ENCODE measurements around the gene PDHB.
A peak's percentile ranks its signal among the peaks of the same experiment; 100 is the strongest.
"Not testable (repeated sequence)": the region's sequence is repeated elsewhere in the genome, so short reads cannot be mapped to it uniquely, and the experiment has no call there.

Gene PDHB

DNA sequence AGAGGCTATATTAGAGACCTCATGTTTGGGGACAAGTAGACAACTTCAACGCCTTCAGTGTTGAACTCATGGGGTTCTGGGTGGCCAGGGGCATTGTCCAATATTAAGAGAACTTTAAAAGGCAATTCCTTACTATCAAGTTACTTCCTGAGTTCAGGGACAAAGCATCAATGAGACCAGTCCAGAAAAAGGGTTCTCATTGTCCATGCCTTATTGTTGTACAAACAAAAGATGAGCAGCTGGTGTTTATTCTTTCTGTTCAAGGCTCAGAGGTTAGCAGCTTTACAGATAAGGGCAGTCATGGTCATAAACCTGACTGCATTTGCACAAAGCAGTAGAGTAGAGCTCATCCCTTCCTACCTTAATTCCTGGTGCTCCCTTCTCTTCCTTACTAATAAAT is 18.5 kb upstream of the PDHB start:
- no peak overlapping the region for H4K8ac ChIP-seq (ENCODE audit: low read depth, low read length)
- H2AFZ ChIP-seq (ENCODE audit: low read length): no peak overlapping the region
- H3K9ac ChIP-seq (ENCODE audit: low read depth, low read length, poor library complexity): no peak overlapping the region
- H2BK15ac ChIP-seq (ENCODE audit: low read length): no peak overlapping the region
- no peak overlapping the region for H3K23ac ChIP-seq (ENCODE audit: low read depth, low read length, poor library complexity)
- no peak overlapping the region for H3K18ac ChIP-seq (ENCODE audit: low read length)
- no peak overlapping the region for H4K91ac ChIP-seq (ENCODE audit: low read depth, low read length, poor library complexity)
- no peak overlapping the region for H3K4me3 ChIP-seq (ENCODE audit: low read length in 2 of 2)
- H3K14ac ChIP-seq (ENCODE audit: low read length): no peak overlapping the region
- no peaks in the 10 kb centered on the region for H3K79me1 ChIP-seq (ENCODE audit: low read depth, low read length)
- H3K27me3 ChIP-seq (ENCODE audit: control insufficient read depth in 3 of 3, insufficient read depth in 3 of 3, low read depth in 1 of 3, low read length in 3 of 3): no peaks in the 10 kb centered on the region
- H3K36me3 ChIP-seq (replicated peaks in 1 of 2; ENCODE audit: control insufficient read depth in 2 of 2, insufficient read depth in 2 of 2, low read length in 2 of 2): no peaks in the 10 kb centered on the region
- H2BK5ac ChIP-seq (ENCODE audit: low read length): no peak overlapping the region
- H3K27ac ChIP-seq (replicated peaks; ENCODE audit: low read length): no peak overlapping the region
- no peak for DNase-seq (ENCODE audit: low spot score)
- H2BK120ac ChIP-seq (ENCODE audit: low read depth, low read length): no peak overlapping the region
- H3K9me3 ChIP-seq (replicated peaks in 1 of 2; ENCODE audit: control insufficient read depth in 2 of 2, insufficient read depth in 1 of 2, low read depth in 1 of 2, low read length in 2 of 2): peaks cover 3 to 26% of the 10 kb centered on the region in 2 donors
- H2BK12ac ChIP-seq (ENCODE audit: low read length): no peak overlapping the region
- WGBS, 2 donors (ENCODE audit: extremely low coverage in 2 of 2, insufficient read length in 2 of 2, insufficient replicate concordance in 1 of 2): no CpG with 5 or more reads among the region's 1 CpG
- H3K4me2 ChIP-seq (ENCODE audit: insufficient read depth, low read length, poor library complexity, severe bottlenecking): no peak overlapping the region
- no peak overlapping the region for H2AK5ac ChIP-seq (ENCODE audit: low read depth, low read length)
- H3K4me1 ChIP-seq (ENCODE audit: control insufficient read depth in 2 of 2, insufficient read depth in 1 of 2, low read depth in 1 of 2, low read length in 2 of 2): peaks cover 0 to 2% of the 10 kb centered on the region in 2 donors
- no peak overlapping the region for H3K4ac ChIP-seq (ENCODE audit: low read length)

DNA sequence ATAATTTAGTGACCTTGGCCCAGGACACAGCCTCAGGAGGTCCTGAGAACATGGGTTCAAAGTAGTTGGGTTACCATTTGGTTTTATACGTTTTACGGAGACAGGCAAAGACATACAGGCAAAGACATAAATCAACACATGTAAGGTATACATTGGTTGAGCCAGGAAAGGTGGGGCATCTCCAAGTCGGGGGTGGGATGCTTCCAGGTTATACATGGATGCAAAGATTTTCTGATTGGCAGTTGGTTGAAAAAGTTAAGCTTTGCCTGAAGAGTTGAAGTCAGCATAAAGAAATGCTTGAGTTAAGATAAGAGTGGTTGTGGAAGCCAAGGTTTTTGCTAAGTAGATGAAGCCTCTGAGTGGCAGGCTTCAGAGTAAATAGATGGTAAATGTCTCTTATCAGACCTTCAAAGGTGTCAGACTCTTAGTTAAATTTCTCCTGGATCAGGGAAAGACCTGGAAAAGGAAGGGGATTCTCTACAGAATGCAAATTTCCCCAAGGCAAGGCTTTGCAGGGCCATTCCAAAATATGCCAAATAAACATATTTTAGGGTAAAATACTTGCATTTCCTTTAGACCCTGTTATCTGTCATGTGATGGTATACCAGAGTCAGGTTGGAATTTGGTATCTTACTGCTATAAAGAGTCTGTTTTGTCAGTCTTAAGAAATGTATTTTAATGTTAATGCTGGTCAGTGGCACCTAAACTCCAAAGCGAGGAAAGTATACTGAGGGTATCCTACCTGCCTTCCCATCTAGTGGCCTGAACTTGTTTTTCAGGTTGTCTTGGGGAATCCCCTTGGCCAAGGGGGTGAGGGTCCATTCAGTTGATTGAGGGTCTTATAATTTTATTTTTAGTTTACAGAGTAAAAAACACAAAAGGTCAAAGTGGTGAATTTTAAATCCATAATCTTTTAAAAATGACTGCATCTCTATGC is 8.2 kb upstream of the PDHB start:
- no peaks in the 10 kb centered on the region for H3K27me3 ChIP-seq (ENCODE audit: control insufficient read depth in 3 of 3, insufficient read depth in 3 of 3, low read depth in 1 of 3, low read length in 3 of 3)
- no peak overlapping the region for H2BK15ac ChIP-seq (ENCODE audit: low read length)
- no peak overlapping the region for H2BK5ac ChIP-seq (ENCODE audit: low read length)
- no peak overlapping the region for H2AK5ac ChIP-seq (ENCODE audit: low read depth, low read length)
- no peak overlapping the region for H2BK120ac ChIP-seq (ENCODE audit: low read depth, low read length)
- no peaks in the 10 kb centered on the region for H3K4me1 ChIP-seq (ENCODE audit: control insufficient read depth in 2 of 2, insufficient read depth in 1 of 2, low read depth in 1 of 2, low read length in 2 of 2)
- no peak overlapping the region for H4K91ac ChIP-seq (ENCODE audit: low read depth, low read length, poor library complexity)
- DNase-seq (ENCODE audit: low spot score): no peak
- no peaks in the 10 kb centered on the region for H3K9me3 ChIP-seq (replicated peaks in 1 of 2; ENCODE audit: control insufficient read depth in 2 of 2, insufficient read depth in 1 of 2, low read depth in 1 of 2, low read length in 2 of 2)
- no peak overlapping the region for H3K4me3 ChIP-seq (ENCODE audit: low read length in 2 of 2)
- H3K9ac ChIP-seq (ENCODE audit: low read depth, low read length, poor library complexity): no peak overlapping the region
- no peak overlapping the region for H3K14ac ChIP-seq (ENCODE audit: low read length)
- WGBS, 2 donors (ENCODE audit: extremely low coverage in 2 of 2, insufficient read length in 2 of 2, insufficient replicate concordance in 1 of 2): no CpG with 5 or more reads among the region's 4 CpGs
- H3K23ac ChIP-seq (ENCODE audit: low read depth, low read length, poor library complexity): no peak overlapping the region
- H3K36me3 ChIP-seq (replicated peaks in 1 of 2; ENCODE audit: control insufficient read depth in 2 of 2, insufficient read depth in 2 of 2, low read length in 2 of 2): no peaks in the 10 kb centered on the region
- no peak overlapping the region for H4K8ac ChIP-seq (ENCODE audit: low read depth, low read length)
- no peak overlapping the region for H3K4me2 ChIP-seq (ENCODE audit: insufficient read depth, low read length, poor library complexity, severe bottlenecking)
- H3K27ac ChIP-seq (replicated peaks; ENCODE audit: low read length): no peak overlapping the region
- H2AFZ ChIP-seq (ENCODE audit: low read length): no peak overlapping the region
- H3K18ac ChIP-seq (ENCODE audit: low read length): no peak overlapping the region
- no peaks in the 10 kb centered on the region for H3K79me1 ChIP-seq (ENCODE audit: low read depth, low read length)
- no peak overlapping the region for H2BK12ac ChIP-seq (ENCODE audit: low read length)
- H3K4ac ChIP-seq (ENCODE audit: low read length): no peak overlapping the region

DNA sequence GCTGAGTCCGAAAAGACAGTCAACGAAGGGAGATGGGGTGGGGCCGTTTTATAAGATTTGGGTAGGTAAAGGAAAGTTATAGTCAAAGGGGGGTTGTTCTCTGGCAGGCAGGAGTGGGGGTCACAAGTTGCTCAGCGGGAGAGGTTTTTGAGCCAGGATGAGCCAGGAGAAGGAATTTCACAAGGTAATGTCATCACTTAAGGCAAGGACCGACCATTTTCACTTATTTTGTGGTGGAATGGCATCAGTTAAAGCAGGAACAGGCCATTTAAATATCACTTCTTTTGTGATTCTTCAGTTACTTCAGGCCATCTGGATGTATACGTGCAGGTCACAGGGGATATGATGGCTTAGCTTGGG is 7.3 kb upstream of the PDHB start:
- H4K91ac ChIP-seq (ENCODE audit: low read depth, low read length, poor library complexity); H3K14ac ChIP-seq (ENCODE audit: low read length); H2BK120ac ChIP-seq (ENCODE audit: low read depth, low read length); H3K18ac ChIP-seq (ENCODE audit: low read length); H3K79me1 ChIP-seq (ENCODE audit: low read depth, low read length); H3K4me3 ChIP-seq (ENCODE audit: low read length in 2 of 2); H3K4me2 ChIP-seq (ENCODE audit: insufficient read depth, low read length, poor library complexity, severe bottlenecking); H3K27me3 ChIP-seq (ENCODE audit: control insufficient read depth in 3 of 3, insufficient read depth in 3 of 3, low read depth in 1 of 3, low read length in 3 of 3); H3K9me3 ChIP-seq (replicated peaks in 1 of 2; ENCODE audit: control insufficient read depth in 2 of 2, insufficient read depth in 1 of 2, low read depth in 1 of 2, low read length in 2 of 2); H2BK5ac ChIP-seq (ENCODE audit: low read length); DNase-seq (ENCODE audit: low spot score); H3K36me3 ChIP-seq (replicated peaks in 1 of 2; ENCODE audit: control insufficient read depth in 2 of 2, insufficient read depth in 2 of 2, low read length in 2 of 2); H3K9ac ChIP-seq (ENCODE audit: low read depth, low read length, poor library complexity); H3K27ac ChIP-seq (replicated peaks; ENCODE audit: low read length); H3K4me1 ChIP-seq (ENCODE audit: control insufficient read depth in 2 of 2, insufficient read depth in 1 of 2, low read depth in 1 of 2, low read length in 2 of 2); H4K8ac ChIP-seq (ENCODE audit: low read depth, low read length); H3K23ac ChIP-seq (ENCODE audit: low read depth, low read length, poor library complexity); H2BK15ac ChIP-seq (ENCODE audit: low read length); H2AK5ac ChIP-seq (ENCODE audit: low read depth, low read length); H2BK12ac ChIP-seq (ENCODE audit: low read length); H3K4ac ChIP-seq (ENCODE audit: low read length): not testable (repeated sequence)
- H2AFZ ChIP-seq (ENCODE audit: low read length): peak overlapping the region; percentile 53
- WGBS, 2 donors (ENCODE audit: extremely low coverage in 2 of 2, insufficient read length in 2 of 2, insufficient replicate concordance in 1 of 2): no CpG with 5 or more reads among the region's 6 CpGs

DNA sequence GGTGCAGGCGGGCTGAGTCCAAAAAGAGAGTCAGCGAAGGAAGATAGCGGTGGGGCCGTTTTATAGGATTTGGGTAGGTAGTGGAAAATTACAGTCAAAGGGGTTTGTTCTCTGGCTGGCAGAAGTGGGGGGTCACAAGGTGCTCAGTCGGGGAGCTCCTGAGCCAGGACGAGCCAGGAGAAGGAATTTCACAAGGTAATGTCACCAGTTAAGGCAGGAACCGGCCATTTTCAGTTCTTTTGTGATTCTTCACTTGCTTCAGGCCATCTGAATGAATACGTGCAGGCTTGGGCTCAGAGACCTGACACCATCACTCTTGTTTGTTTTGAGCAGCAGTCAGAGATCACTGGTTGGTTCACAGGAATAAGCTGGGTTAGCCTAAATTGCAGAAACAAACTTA is 3.6 kb upstream of the PDHB start:
- not testable (repeated sequence) for H2BK5ac ChIP-seq (ENCODE audit: low read length); H3K14ac ChIP-seq (ENCODE audit: low read length); H3K36me3 ChIP-seq (replicated peaks in 1 of 2; ENCODE audit: control insufficient read depth in 2 of 2, insufficient read depth in 2 of 2, low read length in 2 of 2); H2AK5ac ChIP-seq (ENCODE audit: low read depth, low read length); H4K91ac ChIP-seq (ENCODE audit: low read depth, low read length, poor library complexity); H2BK12ac ChIP-seq (ENCODE audit: low read length); H2AFZ ChIP-seq (ENCODE audit: low read length); H3K9ac ChIP-seq (ENCODE audit: low read depth, low read length, poor library complexity); H2BK15ac ChIP-seq (ENCODE audit: low read length); H3K4me2 ChIP-seq (ENCODE audit: insufficient read depth, low read length, poor library complexity, severe bottlenecking); H3K4ac ChIP-seq (ENCODE audit: low read length); H3K23ac ChIP-seq (ENCODE audit: low read depth, low read length, poor library complexity); H2BK120ac ChIP-seq (ENCODE audit: low read depth, low read length); H4K8ac ChIP-seq (ENCODE audit: low read depth, low read length); H3K27ac ChIP-seq (replicated peaks; ENCODE audit: low read length); H3K4me3 ChIP-seq (ENCODE audit: low read length in 2 of 2); H3K27me3 ChIP-seq (ENCODE audit: control insufficient read depth in 3 of 3, insufficient read depth in 3 of 3, low read depth in 1 of 3, low read length in 3 of 3); H3K18ac ChIP-seq (ENCODE audit: low read length); H3K79me1 ChIP-seq (ENCODE audit: low read depth, low read length); DNase-seq (ENCODE audit: low spot score); H3K9me3 ChIP-seq (replicated peaks in 1 of 2; ENCODE audit: control insufficient read depth in 2 of 2, insufficient read depth in 1 of 2, low read depth in 1 of 2, low read length in 2 of 2)
- WGBS, 2 donors (ENCODE audit: extremely low coverage in 2 of 2, insufficient read length in 2 of 2, insufficient replicate concordance in 1 of 2): no CpG with 5 or more reads among the region's 8 CpGs
- H3K4me1 ChIP-seq (ENCODE audit: control insufficient read depth in 2 of 2, insufficient read depth in 1 of 2, low read depth in 1 of 2, low read length in 2 of 2): peaks cover 8 to 12% of the 10 kb centered on the region in 2 donors
